Fibroblast of gingiva (primary cell): ENCODE measurements around the gene CHP2.
"Not testable (repeated sequence)": the region's sequence is repeated elsewhere in the genome, so short reads cannot be mapped to it uniquely, and the experiment has no call there.

Source experiments
- DNase-seq: peaks from one replicate; pipeline ENCODE4 v3.0.0-alpha.2; 2011; ENCODE audit warnings: low read depth

The CHP2 gene

GRCh38 chr16:23745263-23745662 is 9.6 kb upstream of the CHP2 start:
- no peak for DNase-seq

- no peak for DNase-seq
Measured at GRCh38 chr16:23748630-23749029, 6.2 kb upstream of the CHP2 start.

- DNase-seq, result not testable (repeated sequence)
Measured at GRCh38 chr16:23751053-23751452, 3.8 kb upstream of the CHP2 start.

- DNase-seq, result no peak
Measured at GRCh38 chr16:23753908-23754593, 775 bp upstream of the CHP2 start.

- no peak for DNase-seq
Measured at GRCh38 chr16:23755484-23755809, 621 bp downstream of the CHP2 start.

GRCh38 chr16:23757116-23757515 is 2.3 kb downstream of the CHP2 start:
- no peak for DNase-seq

GRCh38 chr16:23757937-23758619 is 3.3 kb downstream of the CHP2 start:
- DNase-seq, result no peak

- no peak for DNase-seq
Measured at GRCh38 chr16:23765933-23766332, 11.1 kb downstream of the CHP2 start.

- no peak for DNase-seq
Measured at GRCh38 chr16:23768581-23768980, 13.8 kb downstream of the CHP2 start.

GRCh38 chr16:23771027-23771426 is 16.2 kb downstream of the CHP2 start:
- DNase-seq, result no peak

- DNase-seq, result no peak
Measured at GRCh38 chr16:23771642-23772041, 16.8 kb downstream of the CHP2 start.

- no peak for DNase-seq
Measured at GRCh38 chr16:23773339-23773738, 18.5 kb downstream of the CHP2 start.

GRCh38 chr16:23781176-23781575 is 26.4 kb downstream of the CHP2 start:
- DNase-seq, result no peak

GRCh38 chr16:23784811-23785447 is 30.1 kb downstream of the CHP2 start:
- DNase-seq, result no peak

GRCh38 chr16:23785842-23786241 is 31.0 kb downstream of the CHP2 start:
- no peak for DNase-seq

- no peak for DNase-seq
Measured at GRCh38 chr16:23786964-23787561, 32.2 kb downstream of the CHP2 start.

- no peak for DNase-seq
Measured at GRCh38 chr16:23788685-23789084, 33.9 kb downstream of the CHP2 start.

- no peak for DNase-seq
Measured at GRCh38 chr16:23795378-23795777, 40.6 kb downstream of the CHP2 start.

GRCh38 chr16:23796941-23797340 is 42.1 kb downstream of the CHP2 start:
- no peak for DNase-seq

- peak; percentile 25 for DNase-seq
Measured at GRCh38 chr16:23801378-23801777, 46.6 kb downstream of the CHP2 start.

- DNase-seq, result no peak
Measured at GRCh38 chr16:23802776-23803175, 48.0 kb downstream of the CHP2 start.

- DNase-seq, result no peak
Measured at GRCh38 chr16:23803591-23804123, 48.8 kb downstream of the CHP2 start.

- no peak for DNase-seq
Measured at GRCh38 chr16:23807028-23807427, 52.2 kb downstream of the CHP2 start.
